Measurements from ENCODE around the gene GREB1L.

Gene GREB1L

GRCh38 chr18:21509062-21509461 lies 267.0 kb downstream of the GREB1L start:
- Histone ChIP-seq H3K27ac (no peak overlapping the region), H3K4me3 (no peak overlapping the region)

- H3K27ac ChIP-seq = no peak overlapping the region
Measured at GRCh38 chr18:21513292-21513691, 271.3 kb downstream of the GREB1L start.

GRCh38 chr18:21513741-21514140 lies 271.7 kb downstream of the GREB1L start:
- no peak overlapping the region for H3K27ac ChIP-seq
- H3K4me3 ChIP-seq = no peak overlapping the region

More at GRCh38 chr18:21513292-21513691, 271.3 kb downstream of the GREB1L start:
- no peak overlapping the region for H3K4me3 ChIP-seq

- no peak overlapping the region for H3K27ac ChIP-seq
- H3K4me3 ChIP-seq = no peak overlapping the region
Measured at GRCh38 chr18:21522530-21522929, 280.5 kb downstream of the GREB1L start.

- no peak overlapping the region for H3K27ac ChIP-seq
- H3K4me3 ChIP-seq = no peak overlapping the region
Measured at GRCh38 chr18:21525916-21526315, 283.9 kb downstream of the GREB1L start.

- H3K27ac ChIP-seq = no peak overlapping the region
- no peak overlapping the region for H3K4me3 ChIP-seq
Measured at GRCh38 chr18:21526463-21526862, 284.4 kb downstream of the GREB1L start.

- Histone ChIP-seq H3K27ac (no peak overlapping the region), H3K4me3 (no peak overlapping the region)
Measured at GRCh38 chr18:21534327-21534726, 292.3 kb downstream of the GREB1L start.

- no peak overlapping the region for H3K4me3 ChIP-seq
- H3K27ac ChIP-seq = no peak overlapping the region
Measured at GRCh38 chr18:21538230-21538629, 296.2 kb downstream of the GREB1L start.

- Histone ChIP-seq H3K4me3 (no peak overlapping the region), H3K27ac (no peak overlapping the region)
Measured at GRCh38 chr18:21546423-21546822, 304.4 kb downstream of the GREB1L start.

GRCh38 chr18:21548647-21549046 lies 306.6 kb downstream of the GREB1L start:
- Histone ChIP-seq H3K27ac (no peak overlapping the region), H3K4me3 (no peak overlapping the region)

GRCh38 chr18:21550510-21550970 lies 308.5 kb downstream of the GREB1L start:
- no peak overlapping the region for H3K27ac ChIP-seq
- no peak overlapping the region for H3K4me3 ChIP-seq

- Histone ChIP-seq H3K4me3 (no peak overlapping the region), H3K27ac (peak overlapping the region in 1 of 21 experiments; percentile 15)
Measured at GRCh38 chr18:21557607-21558253, 315.7 kb downstream of the GREB1L start.

GRCh38 chr18:21559195-21559594 lies 317.2 kb downstream of the GREB1L start:
- Histone ChIP-seq H3K27ac (no peak overlapping the region), H3K4me3 (no peak overlapping the region)

GRCh38 chr18:21571772-21572171 lies 329.7 kb downstream of the GREB1L start:
- Histone ChIP-seq H3K27ac (no peak overlapping the region), H3K4me3 (no peak overlapping the region)
